ENCODE measurements around the gene LITAF. TPM values are rescaled to one million over a fixed set of nuclear protein-coding genes. Genes with fewer than 3 reads are reported as not detected.
"Not testable (repeated sequence)": the region's sequence is repeated elsewhere in the genome, so short reads cannot be mapped to it uniquely, and the experiment has no call there.

Gene LITAF
- total RNA-seq, 1 experiment from 2014 or later: 328 TPM

DNA sequence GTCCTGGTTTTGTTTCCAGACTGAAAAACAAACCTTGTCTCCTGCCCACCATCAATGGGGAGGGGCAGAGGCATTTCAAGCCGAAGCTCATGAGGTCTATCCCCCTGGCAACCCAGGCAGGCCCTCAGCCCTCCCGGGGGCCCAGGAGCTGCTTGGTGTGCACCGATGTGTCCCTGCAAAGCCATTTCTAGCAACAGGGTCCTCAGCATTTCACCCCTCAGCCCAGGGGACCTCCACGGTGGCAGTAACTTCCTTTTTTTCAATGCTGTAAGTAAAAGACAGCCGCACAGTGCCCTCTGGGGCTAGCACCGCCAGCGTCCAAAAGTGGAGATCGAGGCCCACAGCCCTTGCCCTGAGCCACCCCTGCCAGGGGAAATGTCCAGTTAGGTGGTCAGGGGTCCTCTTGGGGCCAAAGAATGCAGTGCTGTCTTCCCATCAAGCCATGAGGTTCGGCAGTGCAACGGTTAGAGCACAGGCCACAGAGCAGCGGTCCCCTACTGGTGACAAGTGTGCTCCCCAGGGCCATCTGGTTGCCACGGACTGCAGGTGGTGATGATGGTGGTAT lies 79.9 kb downstream of the LITAF start:
- no TSS peak for BruUV-seq (replicated peaks)
- H3K27me3 Mint-ChIP-seq (ENCODE audit: unreplicated experiment): no peaks in the 10 kb centered on the region
- TF ChIP-seq, protein P1, sequence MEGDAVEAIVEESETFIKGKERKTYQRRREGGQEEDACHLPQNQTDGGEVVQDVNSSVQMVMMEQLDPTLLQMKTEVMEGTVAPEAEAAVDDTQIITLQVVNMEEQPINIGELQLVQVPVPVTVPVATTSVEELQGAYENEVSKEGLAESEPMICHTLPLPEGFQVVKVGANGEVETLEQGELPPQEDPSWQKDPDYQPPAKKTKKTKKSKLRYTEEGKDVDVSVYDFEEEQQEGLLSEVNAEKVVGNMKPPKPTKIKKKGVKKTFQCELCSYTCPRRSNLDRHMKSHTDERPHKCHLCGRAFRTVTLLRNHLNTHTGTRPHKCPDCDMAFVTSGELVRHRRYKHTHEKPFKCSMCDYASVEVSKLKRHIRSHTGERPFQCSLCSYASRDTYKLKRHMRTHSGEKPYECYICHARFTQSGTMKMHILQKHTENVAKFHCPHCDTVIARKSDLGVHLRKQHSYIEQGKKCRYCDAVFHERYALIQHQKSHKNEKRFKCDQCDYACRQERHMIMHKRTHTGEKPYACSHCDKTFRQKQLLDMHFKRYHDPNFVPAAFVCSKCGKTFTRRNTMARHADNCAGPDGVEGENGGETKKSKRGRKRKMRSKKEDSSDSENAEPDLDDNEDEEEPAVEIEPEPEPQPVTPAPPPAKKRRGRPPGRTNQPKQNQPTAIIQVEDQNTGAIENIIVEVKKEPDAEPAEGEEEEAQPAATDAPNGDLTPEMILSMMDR (IDR thresholded peaks at IDR 0.05; ENCODE audit: unreplicated experiment): no peak
- intact Hi-C loops (cut with micrococcal nuclease; ENCODE audit: unreplicated experiment): no loop called here
- H3K36me3 Mint-ChIP-seq (ENCODE audit: insufficient read depth, unreplicated experiment): no peaks in the 10 kb centered on the region
- no peaks in the 10 kb centered on the region for H3K4me1 Mint-ChIP-seq (ENCODE audit: low read depth, unreplicated experiment)
- CTCF ChIA-PET: interaction anchor here (1.5 kb wide), 1 partner anchor 8 kb away, joined by 4 read pairs; no protein-coding TSS in a partner anchor
- no peak for DNase-seq
- no peak overlapping the region for H3K4me3 Mint-ChIP-seq (ENCODE audit: low read depth, unreplicated experiment)
- H3K9me3 Mint-ChIP-seq (ENCODE audit: low read depth, unreplicated experiment): no peaks in the 10 kb centered on the region
- no peak overlapping the region for H3K27ac Mint-ChIP-seq (ENCODE audit: unreplicated experiment)

- H3K9me3 Mint-ChIP-seq (ENCODE audit: low read depth, unreplicated experiment); intact Hi-C loops (cut with micrococcal nuclease; ENCODE audit: unreplicated experiment); H3K4me1 Mint-ChIP-seq (ENCODE audit: low read depth, unreplicated experiment); H3K4me3 Mint-ChIP-seq (ENCODE audit: low read depth, unreplicated experiment); H3K27me3 Mint-ChIP-seq (ENCODE audit: unreplicated experiment); H3K36me3 Mint-ChIP-seq (ENCODE audit: insufficient read depth, unreplicated experiment); CTCF ChIA-PET; BruUV-seq (replicated peaks); H3K27ac Mint-ChIP-seq (ENCODE audit: unreplicated experiment); DNase-seq: not testable (repeated sequence)
These were observed 82.5 kb downstream of the LITAF start for GRCh38 chr16:11504261-11504660.

DNA sequence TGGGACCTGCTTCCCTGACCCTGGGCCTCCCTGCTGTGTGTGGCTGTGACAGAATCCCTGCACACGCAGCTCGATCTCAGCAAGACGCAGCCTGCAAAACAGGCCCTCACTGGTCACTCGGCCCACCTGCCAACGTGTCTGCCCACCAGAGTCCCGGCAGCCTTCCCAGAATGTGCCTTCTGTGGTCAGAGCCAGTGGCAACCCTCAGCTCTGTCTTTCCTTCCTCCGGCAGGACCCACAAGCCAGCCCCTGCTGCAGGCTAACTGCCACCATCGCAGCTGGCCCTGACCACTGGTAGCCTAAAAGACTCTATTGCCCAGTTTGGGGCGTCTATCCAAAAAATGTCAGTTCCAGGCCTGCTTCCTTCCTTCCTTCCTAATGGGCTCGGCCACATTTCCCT lies 83.2 kb downstream of the LITAF start:
- CTCF ChIA-PET: no interaction called here
- no peaks in the 10 kb centered on the region for H3K4me1 Mint-ChIP-seq (ENCODE audit: low read depth, unreplicated experiment)
- no peaks in the 10 kb centered on the region for H3K36me3 Mint-ChIP-seq (ENCODE audit: insufficient read depth, unreplicated experiment)
- H3K27me3 Mint-ChIP-seq (ENCODE audit: unreplicated experiment): no peaks in the 10 kb centered on the region
- no peak overlapping the region for H3K4me3 Mint-ChIP-seq (ENCODE audit: low read depth, unreplicated experiment)
- no peak overlapping the region for H3K27ac Mint-ChIP-seq (ENCODE audit: unreplicated experiment)
- TF ChIP-seq, protein P1 (IDR thresholded peaks at IDR 0.05; ENCODE audit: unreplicated experiment): no peak
- intact Hi-C loops (cut with micrococcal nuclease; ENCODE audit: unreplicated experiment): no loop called here
- H3K9me3 Mint-ChIP-seq (ENCODE audit: low read depth, unreplicated experiment): no peaks in the 10 kb centered on the region
- BruUV-seq (replicated peaks): no TSS peak
- DNase-seq: no peak

GRCh38 chr16:11502239-11502638 lies 84.5 kb downstream of the LITAF start:
- no TSS peak for BruUV-seq (replicated peaks)
- H3K4me1 Mint-ChIP-seq (ENCODE audit: low read depth, unreplicated experiment): peaks cover 10% of the 10 kb centered on the region
- H3K27ac Mint-ChIP-seq (ENCODE audit: unreplicated experiment): no peak overlapping the region

DNA sequence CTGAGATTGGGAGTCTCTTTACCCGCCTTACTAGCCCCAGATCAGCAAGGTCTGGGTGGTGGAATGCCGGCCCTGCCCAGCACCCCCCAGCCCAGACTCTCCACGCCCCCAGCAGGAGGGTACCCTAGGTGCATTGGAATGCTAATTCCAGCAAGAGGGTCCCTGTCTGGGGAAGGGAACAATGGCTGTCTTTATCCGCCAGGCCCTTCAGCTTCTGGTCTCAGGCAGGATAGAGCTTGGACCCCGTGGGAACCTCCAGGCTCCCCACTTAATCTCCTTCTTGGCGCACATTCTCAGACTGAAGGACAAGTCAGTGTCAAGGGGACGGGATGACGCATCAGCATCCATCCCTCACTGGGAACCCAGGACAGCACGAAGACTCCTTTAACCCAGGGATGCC lies 85.1 kb downstream of the LITAF start:
- Mint-ChIP-seq H3K4me3 (ENCODE audit: low read depth, unreplicated experiment) (no peak overlapping the region), H3K9me3 (ENCODE audit: low read depth, unreplicated experiment) (no peaks in the 10 kb centered on the region)

More at GRCh38 chr16:11502239-11502638, 84.5 kb downstream of the LITAF start:
- Mint-ChIP-seq H3K27me3 (ENCODE audit: unreplicated experiment) (no peaks in the 10 kb centered on the region), H3K4me3 (ENCODE audit: low read depth, unreplicated experiment) (no peak overlapping the region), H3K36me3 (ENCODE audit: insufficient read depth, unreplicated experiment) (peaks cover 10% of the 10 kb centered on the region), H3K9me3 (ENCODE audit: low read depth, unreplicated experiment) (no peaks in the 10 kb centered on the region)
- intact Hi-C loops (cut with micrococcal nuclease; ENCODE audit: unreplicated experiment): no loop called here
- DNase-seq: no peak
- CTCF ChIA-PET: interaction anchor here (0.6 to 0.7 kb wide), 2 partner anchors 180 to 887 kb away, joined by 3 to 5 read pairs; no protein-coding TSS in a partner anchor
- TF ChIP-seq, protein P1 (IDR thresholded peaks at IDR 0.05; ENCODE audit: unreplicated experiment): no peak

More for the DNA sequence above, 85.1 kb downstream of the LITAF start:
- Mint-ChIP-seq H3K4me1 (ENCODE audit: low read depth, unreplicated experiment) (peaks cover 17% of the 10 kb centered on the region), H3K27ac (ENCODE audit: unreplicated experiment) (no peak overlapping the region), H3K36me3 (ENCODE audit: insufficient read depth, unreplicated experiment) (peaks cover 14% of the 10 kb centered on the region), H3K27me3 (ENCODE audit: unreplicated experiment) (no peaks in the 10 kb centered on the region)
- DNase-seq: no peak
- TF ChIP-seq, protein P1 (IDR thresholded peaks at IDR 0.05; ENCODE audit: unreplicated experiment): no peak
- BruUV-seq (replicated peaks): no TSS peak
- CTCF ChIA-PET: no interaction called here
- intact Hi-C loops (cut with micrococcal nuclease; ENCODE audit: unreplicated experiment): no loop called here
